ENCODE data around the gene ALK.

Gene ALK

GRCh38 chr2:29323961-29324360, 597.4 kb downstream of the ALK start:
- Histone ChIP-seq H3K4me3 (ENCODE audit: low read depth, low read length) (no peak overlapping the region), H3K27me3 (ENCODE audit: insufficient read depth, low read depth, severe bottlenecking) (no peaks in the 10 kb centered on the region), H3K36me3 (no peaks in the 10 kb centered on the region), H3K9me3 (ENCODE audit: severe bottlenecking) (no peaks in the 10 kb centered on the region), H3K27ac (no peak overlapping the region)
- no peak for DNase-seq
- TF ChIP-seq, protein P1, sequence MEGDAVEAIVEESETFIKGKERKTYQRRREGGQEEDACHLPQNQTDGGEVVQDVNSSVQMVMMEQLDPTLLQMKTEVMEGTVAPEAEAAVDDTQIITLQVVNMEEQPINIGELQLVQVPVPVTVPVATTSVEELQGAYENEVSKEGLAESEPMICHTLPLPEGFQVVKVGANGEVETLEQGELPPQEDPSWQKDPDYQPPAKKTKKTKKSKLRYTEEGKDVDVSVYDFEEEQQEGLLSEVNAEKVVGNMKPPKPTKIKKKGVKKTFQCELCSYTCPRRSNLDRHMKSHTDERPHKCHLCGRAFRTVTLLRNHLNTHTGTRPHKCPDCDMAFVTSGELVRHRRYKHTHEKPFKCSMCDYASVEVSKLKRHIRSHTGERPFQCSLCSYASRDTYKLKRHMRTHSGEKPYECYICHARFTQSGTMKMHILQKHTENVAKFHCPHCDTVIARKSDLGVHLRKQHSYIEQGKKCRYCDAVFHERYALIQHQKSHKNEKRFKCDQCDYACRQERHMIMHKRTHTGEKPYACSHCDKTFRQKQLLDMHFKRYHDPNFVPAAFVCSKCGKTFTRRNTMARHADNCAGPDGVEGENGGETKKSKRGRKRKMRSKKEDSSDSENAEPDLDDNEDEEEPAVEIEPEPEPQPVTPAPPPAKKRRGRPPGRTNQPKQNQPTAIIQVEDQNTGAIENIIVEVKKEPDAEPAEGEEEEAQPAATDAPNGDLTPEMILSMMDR (IDR thresholded peaks at IDR 0.05; ENCODE audit: low read depth, low read length) = no peak

DNA sequence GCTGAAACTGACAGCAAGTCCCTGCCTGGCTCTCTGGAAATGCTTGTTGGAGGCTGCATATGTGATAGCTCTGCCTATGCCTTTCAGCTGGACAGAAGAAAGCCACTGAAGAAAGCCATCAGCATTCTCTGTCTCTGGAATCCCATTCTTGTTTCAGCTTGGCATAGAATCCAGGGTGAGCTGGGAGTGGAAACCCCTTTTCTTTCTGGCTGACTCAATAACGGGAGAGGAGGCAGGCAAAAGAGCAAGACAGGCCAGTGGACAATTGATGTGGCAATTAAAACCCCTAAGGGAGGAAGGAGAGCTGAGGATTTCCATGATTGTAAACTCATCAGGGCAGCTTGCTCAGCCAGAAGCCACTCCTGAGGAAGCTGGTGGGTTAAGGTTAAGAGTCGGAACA, 598.1 kb downstream of the ALK start:
- no peak overlapping the region for H3K4me3 ChIP-seq (ENCODE audit: low read depth, low read length)
- H3K27me3 ChIP-seq (ENCODE audit: insufficient read depth, low read depth, severe bottlenecking) = no peaks in the 10 kb centered on the region
- TF ChIP-seq, protein P1 (IDR thresholded peaks at IDR 0.05; ENCODE audit: low read depth, low read length) = no peak
- no peak overlapping the region for H3K27ac ChIP-seq
- no peaks in the 10 kb centered on the region for H3K36me3 ChIP-seq
- no peaks in the 10 kb centered on the region for H3K9me3 ChIP-seq (ENCODE audit: severe bottlenecking)
- no peak for DNase-seq

GRCh38 chr2:29322011-29322410, 599.4 kb downstream of the ALK start:
- Histone ChIP-seq H3K9me3 (ENCODE audit: severe bottlenecking) (no peaks in the 10 kb centered on the region), H3K27ac (no peak overlapping the region), H3K36me3 (no peaks in the 10 kb centered on the region), H3K27me3 (ENCODE audit: insufficient read depth, low read depth, severe bottlenecking) (no peaks in the 10 kb centered on the region), H3K4me3 (ENCODE audit: low read depth, low read length) (no peak overlapping the region)
- TF ChIP-seq, protein P1 (IDR thresholded peaks at IDR 0.05; ENCODE audit: low read depth, low read length) = no peak
- DNase-seq = no peak

DNA sequence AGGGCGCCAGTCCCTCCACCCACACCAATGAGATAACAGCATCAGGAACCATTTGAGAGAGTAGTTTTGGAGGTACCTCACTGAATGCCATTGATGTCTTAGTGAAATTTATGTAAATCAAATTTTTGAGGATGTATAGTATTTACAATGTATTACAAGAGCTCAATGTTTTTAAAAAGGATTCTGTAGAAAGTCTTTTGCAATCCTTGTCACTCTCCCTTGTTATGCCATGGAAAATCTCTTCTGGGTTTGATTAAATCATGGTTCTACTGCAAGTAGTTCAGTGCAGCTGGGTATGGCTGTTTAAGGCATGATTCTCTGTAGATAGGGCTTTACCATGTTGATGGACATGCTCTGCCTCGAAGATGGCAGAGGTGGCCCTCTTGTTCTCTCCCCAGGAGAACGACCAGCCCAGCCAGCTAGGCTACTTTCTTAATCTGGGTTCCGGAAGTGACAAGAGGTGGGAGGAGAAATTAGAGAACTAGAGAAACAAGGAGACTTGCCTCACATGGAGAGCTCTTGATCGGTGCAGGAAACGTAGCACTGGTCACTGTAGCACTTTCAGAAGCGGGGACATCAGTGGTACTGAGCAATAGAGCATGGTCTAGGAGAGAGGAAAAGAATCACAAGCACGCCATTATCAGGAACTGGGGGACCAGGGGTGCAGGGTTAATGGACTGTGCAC, 603.4 kb downstream of the ALK start:
- no peak overlapping the region for H3K27ac ChIP-seq
- TF ChIP-seq, protein P1 (IDR thresholded peaks at IDR 0.05; ENCODE audit: low read depth, low read length) = no peak
- H3K4me3 ChIP-seq (ENCODE audit: low read depth, low read length) = no peak overlapping the region
- no peaks in the 10 kb centered on the region for H3K27me3 ChIP-seq (ENCODE audit: insufficient read depth, low read depth, severe bottlenecking)
- H3K9me3 ChIP-seq (ENCODE audit: severe bottlenecking) = no peaks in the 10 kb centered on the region
- DNase-seq = no peak
- H3K36me3 ChIP-seq = no peaks in the 10 kb centered on the region

- no peaks in the 10 kb centered on the region for H3K9me3 ChIP-seq (ENCODE audit: severe bottlenecking)
- no peak for DNase-seq
- no peak overlapping the region for H3K4me3 ChIP-seq (ENCODE audit: low read depth, low read length)
- H3K27ac ChIP-seq = no peak overlapping the region
- no peaks in the 10 kb centered on the region for H3K36me3 ChIP-seq
- no peaks in the 10 kb centered on the region for H3K27me3 ChIP-seq (ENCODE audit: insufficient read depth, low read depth, severe bottlenecking)
- TF ChIP-seq, protein P1 (IDR thresholded peaks at IDR 0.05; ENCODE audit: low read depth, low read length) = no peak
Observed at GRCh38 chr2:29317077-29317517, 604.3 kb downstream of the ALK start.

Measured in WERI-Rb-1 (cell line).